Fibroblast of lung (primary cell): ENCODE data around the gene CREBL2. TPM values are rescaled to one million over a fixed set of nuclear protein-coding genes. Genes with fewer than 3 reads are reported as not detected.

Source experiments
- DNase-seq, 2 donors: peaks; one replicate each; pipeline versions ENCODE4 v3.0.0 to v3.0.0-alpha.2; 2010; ENCODE audit warnings: low read depth in 2 of 2
- H2AFZ ChIP-seq: 2 replicates; pipeline ENCODE4 v1.5.1; 2012; ENCODE audit warnings: low read length, control low read depth, inconsistent platforms
- H3K27ac ChIP-seq: 2 replicates; pipeline ENCODE4 v1.5.1; 2011; ENCODE audit warnings: low read length, control low read depth; ENCODE audit not compliant: insufficient read depth
- H3K27me3 ChIP-seq: 2 replicates; pipeline ENCODE4 v1.5.1; 2011; ENCODE audit warnings: mild to moderate bottlenecking, low read length; ENCODE audit not compliant: control insufficient read depth, insufficient read depth
- H3K36me3 ChIP-seq: 2 replicates; pipeline ENCODE4 v1.5.1; 2011; ENCODE audit warnings: low read length; ENCODE audit not compliant: control insufficient read depth, insufficient read depth
- H3K4me1 ChIP-seq: 2 replicates; pipeline ENCODE4 v1.5.1; 2011; ENCODE audit warnings: low read length; ENCODE audit not compliant: control insufficient read depth, insufficient read depth; ENCODE audit errors: extremely low read depth
- H3K4me2 ChIP-seq: 2 replicates; pipeline ENCODE4 v1.5.1; 2011; ENCODE audit warnings: low read length, control low read depth; ENCODE audit not compliant: insufficient read depth; ENCODE audit errors: extremely low read depth
- H3K4me3 ChIP-seq, 4 experiments: fragments of 200-600 bp in 1 of 4; sonication (generic) in 1 of 4; replicated peaks in 1 of 4; 2 replicates each; pipeline ENCODE4 v1.5.1; 2011 to 2016; ENCODE audit warnings: low read length in 4 of 4, low read depth in 3 of 4, mild to moderate bottlenecking in 3 of 4, control low read depth in 2 of 4, inconsistent platforms in 1 of 4, mixed read lengths in 1 of 4; ENCODE audit not compliant: insufficient read depth in 1 of 4; ENCODE audit errors: control extremely low read depth in 1 of 4
- H3K79me2 ChIP-seq: 2 replicates; pipeline ENCODE4 v1.5.1; 2012; ENCODE audit warnings: mild to moderate bottlenecking, low read length, inconsistent platforms; ENCODE audit not compliant: control insufficient read depth, insufficient read depth
- H3K9ac ChIP-seq: 2 replicates; pipeline ENCODE4 v1.5.1; 2011; ENCODE audit warnings: mild to moderate bottlenecking, low read length, control low read depth; ENCODE audit not compliant: insufficient read depth
- H3K9me3 ChIP-seq: 2 replicates; pipeline ENCODE4 v1.5.1; 2012; ENCODE audit warnings: low read depth, low read length; ENCODE audit not compliant: control insufficient read depth, insufficient read depth
- H4K20me1 ChIP-seq: 2 replicates; pipeline ENCODE4 v1.5.1; 2011; ENCODE audit warnings: low read length; ENCODE audit not compliant: control insufficient read depth, insufficient read depth; ENCODE audit errors: extremely low read depth
- CTCF ChIP-seq, 2 donors: IDR thresholded peaks in 1 of 2; conservative IDR thresholded peaks in 1 of 2; 1 replicate in 1 of 2; 2 replicates in 1 of 2; pipeline ENCODE4 v1.5.1; 2011 to 2012; ENCODE audit warnings: low read length in 2 of 2, control low read depth in 1 of 2, inconsistent platforms in 1 of 2, low read depth in 1 of 2, mild to moderate bottlenecking in 1 of 2
- EZH2 ChIP-seq: IDR thresholded peaks from 2 replicates; pipeline ENCODE4 v1.5.1; 2012; ENCODE audit warnings: low read length, control low read depth, mild to moderate bottlenecking; ENCODE audit errors: missing control alignments
- polyA plus RNA-seq, 2 donors: library from polyadenylated mRNA; depleted of rRNA in 1 of 2; stranded (reverse) in 1 of 2; unstranded in 1 of 2; fragments of >200 nt; gene quantifications; 2 replicates each; pipeline ENCODE4 v1.2.1, GENCODE V29; 2011 to 2012; ENCODE audit warnings: missing spikeins in 1 of 2
- total RNA-seq: library from RNA; depleted of rRNA; stranded (reverse); fragments of >200 nt; gene quantifications from 2 replicates; pipeline ENCODE4 v1.2.1, GENCODE V29; 2014

The CREBL2 gene
- total and polyA plus RNA-seq, 2 donors (not counting 1 experiment from before 2014, with no cell fraction given): 35.9 to 59.5 TPM

GRCh38 chr12:12604740-12605139 lies 6.9 kb upstream of the CREBL2 start:
- Histone ChIP-seq H3K27me3 (peaks cover 3% of the 10 kb centered on the region), H3K79me2 (no peaks in the 10 kb centered on the region), H3K4me1 (no peaks in the 10 kb centered on the region), H2AFZ (no peak overlapping the region), H4K20me1 (no peaks in the 10 kb centered on the region), H3K9ac (no peak overlapping the region), H3K27ac (no peak overlapping the region), H3K4me2 (no peak overlapping the region), H3K36me3 (no peaks in the 10 kb centered on the region), H3K9me3 (no peaks in the 10 kb centered on the region), H3K4me3 (no peak overlapping the region)
- no peak for DNase-seq
- TF ChIP-seq CTCF (conservative IDR thresholded peaks at IDR 0.05 in 1 of 2, IDR thresholded peaks at IDR 0.05 in 1 of 2; ENCODE audit: low read depth in 1 of 2, low read length in 2 of 2) (no peak), EZH2 (no peak)

GRCh38 chr12:12606781-12607589 lies 4.7 kb upstream of the CREBL2 start:
- Histone ChIP-seq H3K4me2 (no peak overlapping the region), H3K27me3 (no peaks in the 10 kb centered on the region), H3K9ac (no peak overlapping the region), H3K4me3 (no peak overlapping the region), H3K4me1 (no peaks in the 10 kb centered on the region), H3K27ac (no peak overlapping the region), H3K36me3 (no peaks in the 10 kb centered on the region), H3K79me2 (no peaks in the 10 kb centered on the region), H4K20me1 (no peaks in the 10 kb centered on the region), H3K9me3 (no peaks in the 10 kb centered on the region), H2AFZ (no peak overlapping the region)
- DNase-seq: peak; percentile 54 to 92
- TF ChIP-seq CTCF (conservative IDR thresholded peaks at IDR 0.05 in 1 of 2, IDR thresholded peaks at IDR 0.05 in 1 of 2; ENCODE audit: low read depth in 1 of 2, low read length in 2 of 2): no peak
- TF ChIP-seq EZH2: no peak

GRCh38 chr12:12608557-12608957 lies 3.1 kb upstream of the CREBL2 start:
- no peaks in the 10 kb centered on the region for H3K27me3 ChIP-seq
- H3K4me1 ChIP-seq: peaks cover 2% of the 10 kb centered on the region
- H3K9ac ChIP-seq: no peak overlapping the region
- peak; percentile 7 to 8 for DNase-seq
- no peak overlapping the region for H3K4me3 ChIP-seq
- no peaks in the 10 kb centered on the region for H3K9me3 ChIP-seq
- no peak overlapping the region for H3K4me2 ChIP-seq
- H3K36me3 ChIP-seq: no peaks in the 10 kb centered on the region
- H2AFZ ChIP-seq: no peak overlapping the region
- no peaks in the 10 kb centered on the region for H4K20me1 ChIP-seq
- peaks cover 4% of the 10 kb centered on the region for H3K79me2 ChIP-seq
- TF ChIP-seq CTCF (conservative IDR thresholded peaks at IDR 0.05 in 1 of 2, IDR thresholded peaks at IDR 0.05 in 1 of 2; ENCODE audit: low read depth in 1 of 2, low read length in 2 of 2): peak in 1 of 2 donors; percentile 6
- TF ChIP-seq EZH2: no peak
- no peak overlapping the region for H3K27ac ChIP-seq
